HepG2 (cell line): Measurements from ENCODE around the gene IFT88. TPM values are rescaled to one million over a fixed set of nuclear protein-coding genes. Genes with fewer than 3 reads are reported as not detected.

ENCODE experiments used
- ATAC-seq: fragments of 200-7000 bp; cut with Tn5 transposase; 3 replicates; pipeline ENCODE4 v1.9.1; 2020; ENCODE audit warnings: mild to moderate bottlenecking, moderate library complexity
- BruUV-seq: library from RNA; stranded (reverse); fragments of 400-500 nt; replicated peaks from 2 replicates; lab custom pipeline; 2021; lab: Mats Ljungman, UMichigan
- CTCF ChIA-PET: fragments of 300-600 bp; formaldehyde crosslinking; extraction: SDS; loops from one replicate; lab custom pipeline; 2021; ENCODE audit warnings: low total read pairs, inconsistent platforms, low intra/inter-chr PET ratio; lab: Yijun Ruan, JAX
- POLR2A ChIA-PET: fragments of 350-600 bp; sonication (Branson Sonifier 250); formaldehyde crosslinking; loops from one replicate; lab custom pipeline; 2020; ENCODE audit warnings: antibody characterized with exemption, inconsistent platforms; lab: Yijun Ruan, JAX
- DNase-seq: peaks from one replicate; pipeline ENCODE4 v3.0.0-alpha.2; 2015; ENCODE audit warnings: low spot score
- FAIRE-seq: peaks from 3 replicates; lab custom pipeline; 2011; peaks lifted over from hg19 to GRCh38; lab: Jason Lieb, UNC
- H2AFZ ChIP-seq: one replicate; pipeline ENCODE4 v1.6.1; 2011; ENCODE audit warnings: low read length, inconsistent platforms
- H3K27ac ChIP-seq: fragments of 300-600 bp; 3 replicates; pipeline ENCODE4 v1.8.0; 2011; ENCODE audit warnings: mixed run types, mild to moderate bottlenecking, mixed read lengths, low read length, inconsistent platforms; ENCODE audit not compliant: insufficient read depth; ENCODE audit errors: extremely low read length
- H3K27me3 ChIP-seq, 2 experiments: fragments of 200-600 bp in 1 of 2; 2 replicates in 1 of 2; 3 replicates in 1 of 2; pipeline versions ENCODE4 v1.6.0 to v1.8.0; 2011; ENCODE audit warnings: low read length in 2 of 2, mild to moderate bottlenecking in 2 of 2, moderate library complexity in 2 of 2, inconsistent platforms in 1 of 2; ENCODE audit not compliant: insufficient read depth in 2 of 2, control insufficient read depth in 1 of 2
- H3K36me3 ChIP-seq, 2 experiments: fragments of 200-600 bp in 1 of 2; replicated peaks in 1 of 2; 2 replicates in 1 of 2; 3 replicates in 1 of 2; pipeline versions ENCODE4 v1.5.1 to v1.8.0; 2011; ENCODE audit warnings: low read length in 2 of 2, inconsistent platforms in 1 of 2; ENCODE audit not compliant: insufficient read depth in 2 of 2, control insufficient read depth in 1 of 2
- H3K4me1 ChIP-seq: 2 replicates; pipeline ENCODE4 v1.5.1; 2012; ENCODE audit warnings: low read length, inconsistent platforms; ENCODE audit not compliant: insufficient read depth
- H3K4me2 ChIP-seq: 2 replicates; pipeline ENCODE4 v1.6.0; 2011; ENCODE audit warnings: low read depth, low read length, inconsistent platforms
- H3K4me3 ChIP-seq, 3 experiments: fragments of 200-600 bp in 1 of 3; sonication (generic), shearing (Covaris generic) in 1 of 3; replicated peaks in 1 of 3; 2 replicates each; pipeline ENCODE4 v1.5.1; 2011 to 2016; ENCODE audit warnings: low read length in 3 of 3, inconsistent platforms in 2 of 3, low read depth in 2 of 3, mild to moderate bottlenecking in 2 of 3, control low read depth in 1 of 3, mixed read lengths in 1 of 3; ENCODE audit not compliant: insufficient read depth in 1 of 3
- H3K79me2 ChIP-seq: one replicate; pipeline ENCODE4 v1.6.1; 2011; ENCODE audit warnings: low read length, inconsistent platforms; ENCODE audit not compliant: insufficient read depth
- H3K9ac ChIP-seq: 2 replicates; pipeline ENCODE4 v1.6.0; 2011; ENCODE audit warnings: mild to moderate bottlenecking, low read depth, low read length, inconsistent platforms; ENCODE audit not compliant: insufficient read depth
- H3K9me3 ChIP-seq: 2 replicates; pipeline ENCODE4 v1.5.1; 2012; ENCODE audit warnings: mild to moderate bottlenecking, low read length
- H4K20me1 ChIP-seq: 2 replicates; pipeline ENCODE4 v1.6.0; 2011; ENCODE audit warnings: inconsistent platforms, mild to moderate bottlenecking, low read length, moderate library complexity; ENCODE audit not compliant: insufficient read depth
- CEBPB ChIP-seq: IDR thresholded peaks from 2 replicates; pipeline ENCODE4 v1.6.1; 2011; ENCODE audit warnings: low read depth, low read length, improper control_type of control experiment, borderline replicate concordance
- CEBPG ChIP-seq: IDR thresholded peaks from 2 replicates; pipeline ENCODE4 v1.6.1; 2016
- DR1 ChIP-seq: sonication (generic); formaldehyde crosslinking; IDR thresholded peaks from 2 replicates; pipeline ENCODE4 v1.8.0; 2021; ENCODE audit warnings: mild to moderate bottlenecking, missing genetic modification reagents, inconsistent platforms
- FOSL2 ChIP-seq: sonication (generic); formaldehyde crosslinking; IDR thresholded peaks from 2 replicates; pipeline ENCODE4 v1.4.0; 2020; ENCODE audit warnings: missing genetic modification reagents
- GATA4 ChIP-seq: sonication (generic); IDR thresholded peaks from 2 replicates; pipeline ENCODE4 v1.6.1; 2016; ENCODE audit warnings: antibody characterized with exemption, low read depth, borderline replicate concordance
- HIVEP1 ChIP-seq: sonication (generic); formaldehyde crosslinking; IDR thresholded peaks from 2 replicates; pipeline ENCODE4 v1.4.0; 2020; ENCODE audit warnings: mild to moderate bottlenecking, missing genetic modification reagents
- HNRNPUL1 ChIP-seq: fragments of 200-400 bp; formaldehyde crosslinking; IDR thresholded peaks from 2 replicates; pipeline ENCODE4 v1.6.1; 2017; ENCODE audit warnings: low read depth, mild to moderate bottlenecking, low read length, moderate library complexity
- MYNN ChIP-seq: sonication (generic); formaldehyde crosslinking; IDR thresholded peaks from 2 replicates; pipeline ENCODE4 v1.4.0; 2020; ENCODE audit warnings: mild to moderate bottlenecking, low read depth, missing genetic modification reagents
- NFE2L1 ChIP-seq: sonication (generic); formaldehyde crosslinking; IDR thresholded peaks from 2 replicates; pipeline ENCODE4 v1.4.0; 2020; ENCODE audit warnings: missing genetic modification reagents, mild to moderate bottlenecking, borderline replicate concordance
- SKI ChIP-seq: fragments of 450-650 bp; IDR thresholded peaks from one replicate; pipeline ENCODE4 v1.6.1; 2018; ENCODE audit warnings: mild to moderate bottlenecking; ENCODE audit not compliant: partially characterized antibody
- YY1 ChIP-seq: IDR thresholded peaks from 2 replicates; pipeline ENCODE4 v1.6.1; 2011; ENCODE audit warnings: low read length, low read depth, moderate library complexity, mild to moderate bottlenecking; ENCODE audit not compliant: insufficient read depth, insufficient replicate concordance
- ZIK1 ChIP-seq: sonication (generic); formaldehyde crosslinking; IDR thresholded peaks from 2 replicates; pipeline ENCODE4 v1.5.0; 2020; ENCODE audit warnings: mild to moderate bottlenecking, low read depth, missing genetic modification reagents, borderline replicate concordance
- ZMYM3 ChIP-seq: sonication (generic); formaldehyde crosslinking; IDR thresholded peaks from 2 replicates; pipeline ENCODE4 v1.5.1; 2020; ENCODE audit warnings: mild to moderate bottlenecking, missing genetic modification reagents
- ZNF260 ChIP-seq: sonication (generic); formaldehyde crosslinking; IDR thresholded peaks from 2 replicates; pipeline ENCODE4 v1.4.0; 2020; ENCODE audit warnings: missing genetic modification reagents, low read depth, mild to moderate bottlenecking, borderline replicate concordance
- ZNF337 ChIP-seq: sonication (generic); formaldehyde crosslinking; IDR thresholded peaks from 2 replicates; pipeline ENCODE4 v1.5.1; 2020; ENCODE audit warnings: missing genetic modification reagents, low read depth, mild to moderate bottlenecking, borderline replicate concordance
- ZNF343 ChIP-seq: sonication (generic); formaldehyde crosslinking; IDR thresholded peaks from 2 replicates; pipeline ENCODE4 v1.4.0; 2020; ENCODE audit warnings: mild to moderate bottlenecking, missing genetic modification reagents
- ZNF446 ChIP-seq: sonication (generic); formaldehyde crosslinking; IDR thresholded peaks from 2 replicates; pipeline ENCODE4 v1.5.0; 2020; ENCODE audit warnings: mild to moderate bottlenecking, missing genetic modification reagents
- WGBS: methylation state at CpG from one replicate; pipeline ENCODE4 v1.1.6; 2017; ENCODE audit warnings: low lambda C conversion rate; 5-methylcytosine and 5-hydroxymethylcytosine counted together
- in situ Hi-C: cut with HindIII; loops from 2 replicates; pipeline ENCODE4 v1.10.0; 2017; ENCODE audit warnings: low pct_unique_long_range_greater_than_20kb; ENCODE audit not compliant: extremely low pct_ligation_motif_present
- intact Hi-C: fragments of 100-400 bp; cut with micrococcal nuclease; formaldehyde crosslinking; loops from one replicate; pipeline ENCODE4 v1.10.0; 2022; ENCODE audit not compliant: unreplicated experiment
- polyA plus RNA-seq, 8 experiments: library from polyadenylated mRNA; depleted of rRNA in 3 of 8; stranded (reverse) in 7 of 8; unstranded in 1 of 8; fragments of >200 nt; fragmentation: Illumina TruSeq in 4 of 8; extraction: Trizol in 4 of 8; gene quantifications; 2 replicates each; pipeline versions ENCODE4 v1.2.1 to v1.2.3, GENCODE V29; 2011 to 2016; ENCODE audit warnings: low read depth in 4 of 8, missing spikeins in 1 of 8, mixed read lengths in 1 of 8; ENCODE audit not compliant: insufficient read depth in 1 of 8
- total RNA-seq, 5 experiments: library from RNA; depleted of rRNA; stranded (reverse); fragments of >200 nt; fragmentation: Illumina TruSeq; extraction: Trizol; gene quantifications; 2 replicates each; pipeline ENCODE4 v1.2.3, GENCODE V29; 2016; ENCODE audit warnings: low read depth in 1 of 5
- TF ChIP-seq, protein P1 (sequence below): IDR thresholded peaks from 2 replicates; pipeline ENCODE4 v1.6.1; 2016; ENCODE audit warnings: low read depth, control low read depth
- TF ChIP-seq, protein P2 (sequence below): sonication (generic); formaldehyde crosslinking; IDR thresholded peaks from 2 replicates; pipeline ENCODE4 v1.4.0; 2020; ENCODE audit warnings: mild to moderate bottlenecking, missing genetic modification reagents, borderline replicate concordance

Gene IFT88
- total and polyA plus RNA-seq, 2 of the 13 experiments (the other 11 are each of a cell fraction or from before 2014, with no cell fraction given), result 8.4 to 19.9 TPM

DNA sequence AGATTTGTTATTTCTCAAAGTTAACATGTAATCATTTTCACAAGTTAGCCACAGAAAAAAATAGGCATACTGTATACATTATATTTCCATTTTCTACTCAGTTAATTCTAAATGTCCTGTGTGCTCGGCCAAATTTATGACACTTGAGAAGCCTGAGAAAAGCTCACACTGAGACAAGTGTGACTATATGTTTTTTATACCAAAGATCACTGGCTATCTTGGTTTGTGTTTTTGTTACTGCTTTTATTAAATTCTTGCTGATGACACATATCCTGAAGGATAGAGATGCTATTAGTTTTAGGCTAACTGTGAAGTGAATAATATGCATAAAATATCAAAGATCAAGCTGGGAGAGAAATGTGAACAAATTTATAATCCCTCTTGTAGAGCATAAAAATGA, 87.2 kb downstream of the IFT88 start (continued):
- TF ChIP-seq ZNF260 (CRISPR knock-in tag) (no peak), GATA4 (no peak), NFE2L1 (CRISPR knock-in tag) (no peak), MYNN (no peak), HNRNPUL1 (no peak), ZNF446 (CRISPR knock-in tag) (no peak), SKI (no peak)
- TF ChIP-seq, protein P1, sequence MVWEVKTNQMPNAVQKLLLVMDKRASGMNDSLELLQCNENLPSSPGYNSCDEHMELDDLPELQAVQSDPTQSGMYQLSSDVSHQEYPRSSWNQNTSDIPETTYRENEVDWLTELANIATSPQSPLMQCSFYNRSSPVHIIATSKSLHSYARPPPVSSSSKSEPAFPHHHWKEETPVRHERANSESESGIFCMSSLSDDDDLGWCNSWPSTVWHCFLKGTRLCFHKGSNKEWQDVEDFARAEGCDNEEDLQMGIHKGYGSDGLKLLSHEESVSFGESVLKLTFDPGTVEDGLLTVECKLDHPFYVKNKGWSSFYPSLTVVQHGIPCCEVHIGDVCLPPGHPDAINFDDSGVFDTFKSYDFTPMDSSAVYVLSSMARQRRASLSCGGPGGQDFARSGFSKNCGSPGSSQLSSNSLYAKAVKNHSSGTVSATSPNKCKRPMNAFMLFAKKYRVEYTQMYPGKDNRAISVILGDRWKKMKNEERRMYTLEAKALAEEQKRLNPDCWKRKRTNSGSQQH (CRISPR knock-in tag), result no peak
- TF ChIP-seq, protein P2, sequence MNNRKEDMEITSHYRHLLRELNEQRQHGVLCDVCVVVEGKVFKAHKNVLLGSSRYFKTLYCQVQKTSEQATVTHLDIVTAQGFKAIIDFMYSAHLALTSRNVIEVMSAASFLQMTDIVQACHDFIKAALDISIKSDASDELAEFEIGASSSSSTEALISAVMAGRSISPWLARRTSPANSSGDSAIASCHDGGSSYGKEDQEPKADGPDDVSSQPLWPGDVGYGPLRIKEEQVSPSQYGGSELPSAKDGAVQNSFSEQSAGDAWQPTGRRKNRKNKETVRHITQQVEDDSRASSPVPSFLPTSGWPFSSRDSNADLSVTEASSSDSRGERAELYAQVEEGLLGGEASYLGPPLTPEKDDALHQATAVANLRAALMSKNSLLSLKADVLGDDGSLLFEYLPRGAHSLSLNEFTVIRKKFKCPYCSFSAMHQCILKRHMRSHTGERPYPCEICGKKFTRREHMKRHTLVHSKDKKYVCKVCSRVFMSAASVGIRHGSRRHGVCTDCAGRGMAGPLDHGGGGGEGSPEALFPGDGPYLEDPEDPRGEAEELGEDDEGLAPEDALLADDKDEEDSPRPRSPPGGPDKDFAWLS, result no peak

DNA sequence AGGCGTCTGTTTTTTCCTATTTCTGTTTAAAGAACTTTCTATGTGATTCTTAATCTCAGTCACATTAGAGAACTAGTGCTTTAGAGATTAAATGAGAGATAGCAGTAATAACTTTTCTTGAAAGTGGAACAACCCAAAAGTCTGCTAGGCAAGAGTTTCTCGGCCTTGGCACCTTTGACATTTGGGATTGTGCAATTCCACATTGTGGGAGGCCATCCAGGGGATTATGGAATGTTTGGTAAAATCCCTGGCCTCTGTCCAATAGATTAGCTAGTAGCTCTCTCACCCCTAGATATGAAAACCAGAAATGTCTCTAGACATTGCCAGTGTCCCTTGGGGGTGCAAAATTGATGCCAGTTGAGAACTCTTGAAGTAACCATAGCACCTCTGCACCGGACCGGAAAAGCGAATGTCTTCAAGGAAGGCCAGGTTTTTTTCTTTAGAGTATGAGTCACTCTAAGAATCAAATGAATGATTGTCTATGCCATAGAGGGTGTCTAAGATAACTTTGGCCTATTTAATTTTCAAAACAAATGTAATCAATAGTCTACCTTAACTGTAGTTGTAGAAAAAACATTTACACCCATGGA, 91.6 kb downstream of the IFT88 start:
- POLR2A ChIA-PET, result no interaction called here
- intact Hi-C loops, result no loop called here
- ATAC-seq, result no peak

More for the DNA sequence above, 91.6 kb downstream of the IFT88 start:
- no peak for DNase-seq
- no peak for FAIRE-seq
- no peaks in the 10 kb centered on the region for H4K20me1 ChIP-seq
- BruUV-seq, result no TSS peak
- CTCF ChIA-PET, result no interaction called here
- no peaks in the 10 kb centered on the region for H3K9me3 ChIP-seq
- H3K4me2 ChIP-seq, result no peak overlapping the region
- H3K79me2 ChIP-seq, result no peaks in the 10 kb centered on the region
- TF ChIP-seq ZMYM3 (CRISPR knock-in tag) (no peak), ZNF343 (no peak), YY1 (no peak), ZNF337 (CRISPR knock-in tag) (no peak), CEBPB (peak; percentile 67), HIVEP1 (CRISPR knock-in tag) (no peak), DR1 (no peak), CEBPG (CRISPR knock-in tag) (peak; percentile 20; the same call in 1 of the 2 replicates), ZIK1 (CRISPR knock-in tag) (no peak), FOSL2 (CRISPR knock-in tag) (no peak)
- no peaks in the 10 kb centered on the region for H3K27me3 ChIP-seq
- no peak overlapping the region for H3K27ac ChIP-seq
- H3K36me3 ChIP-seq, result no peaks in the 10 kb centered on the region; a peak in 1 of 5 replicates
- no peak overlapping the region for H3K4me3 ChIP-seq
- no peak overlapping the region for H2AFZ ChIP-seq
- WGBS, result 97% methylated on average over 5 of the region's 5 CpGs
- H3K9ac ChIP-seq, result no peak overlapping the region
- in situ Hi-C loops, result no loop called here
- H3K4me1 ChIP-seq, result no peaks in the 10 kb centered on the region
